Stomach smooth muscle (tissue), 2 donors: ENCODE measurements around the gene SLC5A6.
"Not testable (repeated sequence)": the region's sequence is repeated elsewhere in the genome, so short reads cannot be mapped to it uniquely, and the experiment has no call there.

ENCODE experiments used
- H3K27ac ChIP-seq: one replicate; pipeline ENCODE4 v1.7.0; 2013; ENCODE audit warnings: mild to moderate bottlenecking, low read length, inconsistent platforms
- H3K27me3 ChIP-seq, 2 donors: one replicate each; pipeline ENCODE4 v1.7.0; 2013; ENCODE audit warnings: low read length in 2 of 2; ENCODE audit not compliant: insufficient read depth in 2 of 2, control insufficient read depth in 1 of 2
- H3K36me3 ChIP-seq, 2 donors: one replicate each; pipeline ENCODE4 v1.7.0; 2013; ENCODE audit warnings: low read length in 2 of 2; ENCODE audit not compliant: control insufficient read depth in 2 of 2, insufficient read depth in 2 of 2
- H3K4me1 ChIP-seq: one replicate; pipeline ENCODE4 v1.7.0; 2013; ENCODE audit warnings: low read length; ENCODE audit not compliant: control insufficient read depth, insufficient read depth
- H3K4me3 ChIP-seq, 2 donors: one replicate each; pipeline ENCODE4 v1.7.0; 2013; ENCODE audit warnings: low read length in 2 of 2
- H3K9ac ChIP-seq, 2 donors: one replicate each; pipeline ENCODE4 v1.7.0; 2013; ENCODE audit warnings: low read length in 2 of 2, mild to moderate bottlenecking in 1 of 2
- H3K9me3 ChIP-seq, 2 donors: one replicate each; pipeline ENCODE4 v1.7.0; 2013; ENCODE audit warnings: low read length in 2 of 2; ENCODE audit not compliant: control insufficient read depth in 2 of 2
- donor health status: healthy.
- donor health status: Pancreatic carcinoma.

The SLC5A6 gene

DNA sequence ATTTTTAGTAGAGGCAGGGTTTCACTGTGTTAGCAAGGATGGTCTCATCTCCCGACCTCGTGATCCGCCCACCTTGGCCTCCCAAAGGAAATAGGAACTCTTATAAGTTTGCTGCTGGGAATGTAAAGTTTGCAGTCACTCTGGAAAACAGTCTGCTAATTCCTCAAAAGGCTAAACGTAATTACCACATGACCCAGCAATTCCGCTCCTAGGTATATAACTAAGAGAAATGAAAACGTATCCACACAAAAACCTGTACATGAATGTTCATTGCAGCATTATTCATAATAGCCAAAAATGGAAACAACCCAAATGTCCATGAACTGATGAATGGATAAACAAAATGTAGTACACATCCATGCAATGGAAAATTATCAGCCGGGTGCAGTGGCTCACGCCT lies 22.1 kb downstream of the SLC5A6 start:
- Histone ChIP-seq H3K4me1 (peaks cover 7% of the 10 kb centered on the region), H3K36me3 (no peaks in the 10 kb centered on the region), H3K4me3 (no peak overlapping the region), H3K27me3 (peaks cover 0 to 6% of the 10 kb centered on the region in 2 donors), H3K9me3 (no peaks in the 10 kb centered on the region), H3K9ac (no peak overlapping the region), H3K27ac (no peak overlapping the region)

- Histone ChIP-seq H3K27ac (no peak overlapping the region), H3K9me3 (no peaks in the 10 kb centered on the region), H3K4me3 (no peak overlapping the region), H3K9ac (no peak overlapping the region), H3K4me1 (peaks cover 7% of the 10 kb centered on the region), H3K36me3 (no peaks in the 10 kb centered on the region), H3K27me3 (peaks cover 0 to 6% of the 10 kb centered on the region in 2 donors)
These were observed 25.3 kb downstream of the SLC5A6 start for GRCh38 chr2:27186613-27187345.

GRCh38 chr2:27185331-27186026 lies 26.6 kb downstream of the SLC5A6 start:
- no peak overlapping the region for H3K9ac ChIP-seq
- no peak overlapping the region for H3K4me3 ChIP-seq
- H3K27ac ChIP-seq, result no peak overlapping the region
- no peaks in the 10 kb centered on the region for H3K36me3 ChIP-seq
- H3K9me3 ChIP-seq, result no peaks in the 10 kb centered on the region
- no peaks in the 10 kb centered on the region for H3K27me3 ChIP-seq
- H3K4me1 ChIP-seq, result peaks cover 7% of the 10 kb centered on the region

DNA sequence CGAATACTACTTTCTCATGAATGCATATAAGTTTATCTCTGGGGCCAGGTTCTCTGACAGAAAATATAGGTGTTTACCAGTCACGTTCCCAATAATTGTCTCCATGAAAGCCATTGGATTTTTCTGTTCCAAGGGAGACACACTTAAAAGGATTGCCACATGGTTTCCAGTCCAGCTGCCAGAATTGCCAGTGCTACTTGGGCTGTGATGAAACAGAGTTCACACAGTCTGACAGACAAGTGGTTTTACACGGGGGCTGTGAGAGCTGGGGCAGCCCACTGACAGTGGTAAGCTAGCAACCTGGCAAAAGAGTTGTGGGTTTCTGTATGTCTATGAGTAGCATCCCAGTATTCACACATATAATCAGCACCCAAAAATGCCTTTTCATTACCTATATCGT lies 28.0 kb downstream of the SLC5A6 start:
- H3K27me3 ChIP-seq, result peaks cover 2 to 3% of the 10 kb centered on the region in 2 donors
- H3K9me3 ChIP-seq, result no peaks in the 10 kb centered on the region
- no peak overlapping the region for H3K4me3 ChIP-seq
- H3K36me3 ChIP-seq, result no peaks in the 10 kb centered on the region
- H3K4me1 ChIP-seq, result peaks cover 7% of the 10 kb centered on the region
- no peak overlapping the region for H3K9ac ChIP-seq
- no peak overlapping the region for H3K27ac ChIP-seq

- Histone ChIP-seq H3K9me3 (no peaks in the 10 kb centered on the region), H3K9ac (no peak overlapping the region), H3K4me3 (no peak overlapping the region), H3K27me3 (peaks cover 4 to 6% of the 10 kb centered on the region in 2 donors), H3K27ac (no peak overlapping the region), H3K4me1 (peaks cover 7% of the 10 kb centered on the region), H3K36me3 (no peaks in the 10 kb centered on the region)
These were observed 29.7 kb downstream of the SLC5A6 start for GRCh38 chr2:27182346-27182745.

DNA sequence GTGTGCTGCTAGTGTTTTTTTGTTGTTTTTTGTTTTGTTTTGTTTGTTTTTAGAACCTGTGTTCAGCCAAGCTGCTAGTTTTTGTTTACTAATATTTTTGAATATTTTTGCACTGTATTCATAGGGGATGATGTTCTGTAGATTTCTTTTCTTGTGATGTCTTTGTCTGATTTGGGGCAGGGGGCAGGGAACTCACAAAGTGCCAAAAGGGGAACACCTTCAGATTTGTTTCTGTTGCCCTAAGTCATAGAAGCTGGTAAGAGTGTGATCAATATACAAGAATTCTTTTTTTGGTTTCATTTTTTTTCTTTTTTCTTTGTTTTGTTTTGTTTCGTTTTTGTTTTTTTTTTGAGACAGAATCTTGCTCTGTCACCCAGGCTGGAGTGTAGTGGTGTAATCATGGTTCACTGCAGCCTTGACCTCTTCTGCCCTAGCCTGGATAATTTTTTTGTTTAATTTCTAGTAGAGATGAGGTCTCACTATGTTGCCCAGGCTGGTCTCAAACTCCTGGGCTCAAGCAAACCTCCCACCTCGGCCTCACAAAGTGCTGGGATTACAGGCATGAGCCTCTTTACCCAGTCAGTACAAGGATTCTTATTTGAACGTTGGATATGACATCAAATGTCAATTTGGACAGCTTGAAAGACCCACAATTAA lies 32.6 kb downstream of the SLC5A6 start:
- no peak overlapping the region for H3K27ac ChIP-seq
- H3K9ac ChIP-seq, result no peak overlapping the region
- H3K36me3 ChIP-seq, result no peaks in the 10 kb centered on the region
- H3K4me1 ChIP-seq, result no peaks in the 10 kb centered on the region
- peaks cover 6% of the 10 kb centered on the region in 2 donors for H3K27me3 ChIP-seq
- no peaks in the 10 kb centered on the region for H3K9me3 ChIP-seq
- no peak overlapping the region for H3K4me3 ChIP-seq

DNA sequence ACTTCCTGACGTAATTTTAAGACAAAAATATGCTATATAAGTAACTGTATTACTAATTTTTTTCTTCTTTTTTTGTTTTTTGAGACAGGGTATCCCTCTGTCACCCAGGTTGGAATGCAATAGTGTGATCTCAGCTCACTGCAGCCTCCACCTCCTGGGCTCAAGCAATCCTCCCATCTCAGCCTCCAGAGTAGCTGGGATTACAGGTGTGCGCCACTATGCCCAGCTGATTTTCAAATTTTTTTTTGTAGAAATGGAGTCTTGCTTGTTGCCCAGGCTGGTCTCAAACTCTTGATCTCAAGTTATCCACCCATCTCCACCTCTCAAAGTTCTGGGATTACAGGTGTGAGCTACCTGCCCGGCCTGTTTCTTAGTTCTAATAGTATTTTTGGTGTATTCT lies 33.6 kb downstream of the SLC5A6 start:
- Histone ChIP-seq H3K4me3 (no peak overlapping the region), H3K36me3 (no peaks in the 10 kb centered on the region), H3K27ac (no peak overlapping the region), H3K4me1 (no peaks in the 10 kb centered on the region), H3K27me3 (peaks cover 6% of the 10 kb centered on the region in 2 donors), H3K9ac (no peak overlapping the region), H3K9me3 (no peaks in the 10 kb centered on the region)

DNA sequence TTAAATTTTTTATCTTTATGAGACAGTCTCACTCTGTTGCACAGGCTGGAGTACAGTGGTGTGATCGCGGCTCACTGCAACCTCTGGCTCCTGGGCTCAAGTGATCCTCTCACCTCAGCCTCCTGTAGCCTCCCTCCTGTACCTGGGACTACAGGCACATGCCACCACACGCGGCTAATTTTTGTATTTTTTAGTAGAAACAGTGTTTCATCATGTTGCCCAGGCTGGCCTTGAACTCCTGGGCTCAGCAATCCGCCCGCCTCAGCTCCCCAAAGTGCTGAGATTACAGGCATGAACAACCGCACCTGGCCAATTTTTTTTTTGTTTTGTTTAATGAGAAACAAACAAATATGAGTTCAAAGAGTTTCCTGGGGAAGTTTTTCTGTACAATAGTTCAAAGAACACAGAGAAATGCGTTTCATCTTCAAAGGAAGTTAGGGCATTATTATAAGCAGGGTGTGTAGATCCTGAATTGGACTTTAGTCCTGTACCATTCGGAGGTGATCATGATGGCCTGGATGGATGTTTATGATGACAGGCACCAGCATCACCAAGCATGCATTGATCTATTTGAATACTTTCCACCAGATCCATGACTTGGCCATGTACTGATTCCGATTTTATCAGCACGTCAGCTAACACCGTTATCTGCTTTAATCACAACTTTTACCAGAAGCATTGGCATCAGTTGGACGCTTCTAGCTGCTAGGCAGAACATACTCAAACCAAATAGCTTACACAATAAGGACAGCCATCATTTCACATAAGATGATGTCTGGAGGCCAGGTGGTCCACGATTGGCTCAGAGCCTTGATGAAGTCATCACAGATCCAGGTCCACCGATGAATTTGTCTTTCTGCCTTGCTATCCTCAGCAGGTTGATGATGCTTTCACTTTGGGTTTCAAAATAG lies 34.4 kb downstream of the SLC5A6 start:
- Histone ChIP-seq H3K9ac (no peak overlapping the region), H3K4me3 (no peak overlapping the region), H3K27me3 (peaks cover 6 to 8% of the 10 kb centered on the region in 2 donors), H3K4me1 (no peaks in the 10 kb centered on the region), H3K9me3 (no peaks in the 10 kb centered on the region), H3K27ac (no peak overlapping the region), H3K36me3 (no peaks in the 10 kb centered on the region)

- H3K36me3 ChIP-seq, H3K4me1 ChIP-seq, H3K9me3 ChIP-seq, H3K27ac ChIP-seq, H3K9ac ChIP-seq, H3K27me3 ChIP-seq, H3K4me3 ChIP-seq: not testable (repeated sequence)
These were observed 36.3 kb downstream of the SLC5A6 start for GRCh38 chr2:27175781-27176180.

- H3K27me3 ChIP-seq, result peaks cover 6 to 8% of the 10 kb centered on the region in 2 donors
- no peaks in the 10 kb centered on the region for H3K9me3 ChIP-seq
- no peak overlapping the region for H3K9ac ChIP-seq
- no peak overlapping the region for H3K4me3 ChIP-seq
- no peaks in the 10 kb centered on the region for H3K36me3 ChIP-seq
- no peaks in the 10 kb centered on the region for H3K4me1 ChIP-seq
- H3K27ac ChIP-seq, result no peak overlapping the region
These were observed 36.7 kb downstream of the SLC5A6 start for GRCh38 chr2:27175330-27175729.
